CD4-positive, alpha-beta memory T cell (primary cell): ENCODE data around the gene PRDX1. TPM values are rescaled to one million over a fixed set of nuclear protein-coding genes. Genes with fewer than 3 reads are reported as not detected.
"Not testable (repeated sequence)": the region's sequence is repeated elsewhere in the genome, so short reads cannot be mapped to it uniquely, and the experiment has no call there.

ENCODE experiments used
- CTCF ChIA-PET: fragments of 350-600 bp; sonication (Branson Sonifier 250); formaldehyde crosslinking; loops from one replicate; lab custom pipeline; 2021; ENCODE audit warnings: inconsistent platforms; ENCODE audit not compliant: partially characterized antibody; lab: Charles Lee
- POLR2A ChIA-PET: fragments of 350-600 bp; sonication (Branson Sonifier 250); formaldehyde crosslinking; loops from one replicate; lab custom pipeline; 2021; ENCODE audit not compliant: partially characterized antibody; lab: Charles Lee
- DNase-seq, 5 donors: peaks; one replicate each; pipeline versions ENCODE4 v3.0.0 to v3.0.0-alpha.2; 2020 to 2022; ENCODE audit warnings: mixed read lengths in 1 of 5
- H3K27ac ChIP-seq: one replicate; pipeline ENCODE4 v1.7.0; 2013; ENCODE audit warnings: low read depth, low read length
- H3K27me3 ChIP-seq: 2 replicates; pipeline ENCODE4 v1.7.0; 2013; ENCODE audit warnings: mild to moderate bottlenecking, low read length, moderate library complexity; ENCODE audit not compliant: insufficient read depth
- H3K36me3 ChIP-seq: 2 replicates; pipeline ENCODE4 v1.7.0; 2013; ENCODE audit warnings: mild to moderate bottlenecking, low read length, moderate library complexity; ENCODE audit not compliant: insufficient read depth
- H3K4me1 ChIP-seq: 2 replicates; pipeline ENCODE4 v1.7.0; 2013; ENCODE audit warnings: mild to moderate bottlenecking, low read length, moderate library complexity; ENCODE audit not compliant: insufficient read depth
- H3K4me3 ChIP-seq, 2 donors: one replicate each; pipeline ENCODE4 v1.7.0; 2013; ENCODE audit warnings: low read length in 2 of 2, mild to moderate bottlenecking in 1 of 2
- H3K9me3 ChIP-seq, 2 donors: one replicate each; pipeline ENCODE4 v1.7.0; 2013; ENCODE audit warnings: low read length in 2 of 2, control low read depth in 1 of 2; ENCODE audit not compliant: control insufficient read depth in 1 of 2
- H3K27ac Mint-ChIP-seq, 7 donors: one replicate each; pipeline ENCODE4 v1.8.0; 2020 to 2021; ENCODE audit warnings: mixed read lengths in 7 of 7, mild to moderate bottlenecking in 6 of 7, inconsistent platforms in 3 of 7, moderate library complexity in 3 of 7
- H3K27me3 Mint-ChIP-seq, 2 donors: one replicate each; pipeline ENCODE4 v1.8.0; 2020 to 2021; ENCODE audit warnings: mixed read lengths in 2 of 2
- H3K36me3 Mint-ChIP-seq, 2 donors: one replicate each; pipeline ENCODE4 v1.8.0; 2020 to 2021; ENCODE audit warnings: mixed read lengths in 2 of 2, inconsistent platforms in 1 of 2, mild to moderate bottlenecking in 1 of 2
- H3K4me1 Mint-ChIP-seq, 4 donors: one replicate each; pipeline ENCODE4 v1.8.0; 2020 to 2021; ENCODE audit warnings: mixed read lengths in 4 of 4, mild to moderate bottlenecking in 1 of 4
- H3K4me3 Mint-ChIP-seq, 8 donors: one replicate each; pipeline ENCODE4 v1.8.0; 2020 to 2021; ENCODE audit warnings: mixed read lengths in 8 of 8, mild to moderate bottlenecking in 7 of 8, moderate library complexity in 6 of 8, inconsistent platforms in 3 of 8
- H3K9me3 Mint-ChIP-seq, 8 donors: one replicate each; pipeline ENCODE4 v1.8.0; 2020 to 2021; ENCODE audit warnings: mixed read lengths in 8 of 8, mild to moderate bottlenecking in 5 of 8, inconsistent platforms in 3 of 8, moderate library complexity in 1 of 8
- intact Hi-C: fragments of 100-400 bp; cut with micrococcal nuclease; formaldehyde crosslinking; loops from one replicate; pipeline ENCODE4 v1.15.1; 2023
- polyA plus RNA-seq, 2 donors: library from polyadenylated mRNA; unstranded; fragments of 300-500 nt; fragmentation: Illumina TruSeq; gene quantifications; one replicate each; pipeline ENCODE4 v1.2.3, GENCODE V29; 2021
- total RNA-seq, 2 experiments: library from RNA; stranded (reverse); gene quantifications; one replicate each; pipeline ENCODE4 v1.2.3, GENCODE V29; 2021

Gene PRDX1
- total and polyA plus RNA-seq, 4 experiments from 2014 or later = 130 to 288 (median 197) TPM

DNA sequence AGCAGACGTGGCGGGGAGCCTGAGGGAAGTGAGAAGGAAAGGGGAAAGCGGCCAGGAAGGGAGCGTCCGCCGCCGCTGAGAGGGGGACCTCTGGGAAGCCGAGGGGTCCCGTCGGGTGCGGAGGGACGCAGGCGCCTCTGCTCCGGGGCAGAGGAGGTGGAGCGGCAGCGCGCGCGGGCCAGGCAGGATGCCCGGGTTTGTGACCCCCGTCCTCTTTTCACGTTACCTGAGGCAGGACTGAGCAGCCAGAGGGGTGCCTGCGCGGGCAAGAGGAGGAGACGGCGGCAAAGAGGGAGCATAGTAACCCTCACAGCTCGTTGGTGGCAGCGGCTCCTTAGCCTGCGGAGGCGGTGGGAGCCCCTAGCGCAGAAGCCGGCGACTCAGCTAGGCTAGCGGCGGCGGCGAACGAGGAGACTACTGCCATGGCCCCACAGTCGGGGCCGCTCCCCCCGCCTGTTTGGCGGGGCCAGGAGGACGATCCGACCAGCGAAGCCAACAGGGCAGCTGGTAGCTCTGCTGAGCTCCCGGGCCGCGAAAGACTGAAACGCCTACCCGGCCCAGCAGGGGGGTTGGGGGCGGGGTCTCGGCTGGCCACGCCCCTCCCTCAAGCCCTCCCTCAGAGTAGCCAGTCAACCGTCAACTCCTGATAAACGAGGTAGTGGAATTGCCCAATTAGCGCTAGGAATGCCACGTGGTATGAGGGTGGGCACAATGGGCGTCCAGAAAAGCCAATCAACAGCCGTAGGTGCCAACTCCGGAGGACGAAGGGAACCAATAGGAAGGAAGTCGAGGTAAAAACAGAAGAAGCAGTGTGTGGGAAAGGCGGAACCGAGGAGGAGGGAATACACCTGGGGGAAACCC, 30.8 kb downstream of the PRDX1 start, which contains the start of gene TESK2:
Gene TESK2, minus strand, starts transcription at position 538 of the 861 bp plus-strand sequence. CDS start 33,378 bp downstream, outside the sequence.
- Histone ChIP-seq H3K4me1 (peaks cover 22% of the 10 kb centered on the region), H3K9me3 (no peaks in the 10 kb centered on the region), H3K27ac (peak within 1 kb of the TSS; percentile 68), H3K4me3 (peak within 1 kb of the TSS; percentile 71 to 79), H3K27me3 (no peaks in the 10 kb centered on the region), H3K36me3 (no peaks in the 10 kb centered on the region)
- H3K27me3 Mint-ChIP-seq = no peaks in the 10 kb centered on the region
- intact Hi-C loops = loop anchor here (1.0 to 10.0 kb wide), 8 partner anchors 9 to 759 kb away; partner anchors contain the start of genes BEST4, CCDC163, EIF2B3 and MMACHC
- no peak within 1 kb of the TSS for H3K4me3 Mint-ChIP-seq
- H3K4me1 Mint-ChIP-seq = peaks cover 5 to 13% (median 10%) of the 10 kb centered on the region in 4 donors
- DNase-seq = peak; percentile 97 to 100 (median 99)
- no peaks in the 10 kb centered on the region for H3K9me3 Mint-ChIP-seq
- H3K27ac Mint-ChIP-seq = no peak within 1 kb of the TSS
- ChIA-PET CTCF (interaction anchor here (0.6 to 8.7 kb wide), 15 partner anchors 10 to 775 kb away, joined by 3 to 159 read pairs (median 25); partner anchors contain the start of genes CCDC163, EIF2B3, HECTD3 and MMACHC), POLR2A (interaction anchor here (0.8 to 6.6 kb wide), 21 partner anchors 10 to 769 kb away, joined by 3 to 53 read pairs (median 5); partner anchors contain the start of genes AKR1A1, CCDC163, EIF2B3 and GPBP1L1)
- peaks cover 0 to under 1% of the 10 kb centered on the region in 2 donors for H3K36me3 Mint-ChIP-seq

- H3K36me3 ChIP-seq = no peaks in the 10 kb centered on the region
- ChIA-PET POLR2A (interaction anchor here (1.0 to 6.6 kb wide), 11 partner anchors 10 to 759 kb away, joined by 3 to 53 read pairs (median 16); partner anchors contain the start of genes AKR1A1, CCDC163, GPBP1L1 and HECTD3), CTCF (interaction anchor here (0.6 to 8.7 kb wide), 10 partner anchors 10 to 478 kb away, joined by 3 to 159 read pairs (median 42); partner anchors contain the start of genes CCDC163, HECTD3, MMACHC and MUTYH)
- H3K9me3 ChIP-seq = no peaks in the 10 kb centered on the region
- intact Hi-C loops = loop anchor here (5.0 to 10.0 kb wide), 4 partner anchors 285 to 758 kb away; partner anchors contain the start of genes BEST4, PLK3, RNU5D-1 and ZSWIM5
- no peaks in the 10 kb centered on the region for H3K27me3 ChIP-seq
- H3K27ac Mint-ChIP-seq = no peak overlapping the region
- peaks cover 22% of the 10 kb centered on the region for H3K4me1 ChIP-seq
- H3K36me3 Mint-ChIP-seq = no peaks in the 10 kb centered on the region
- H3K4me1 Mint-ChIP-seq = peaks cover 5 to 13% (median 10%) of the 10 kb centered on the region in 4 donors
- H3K27me3 Mint-ChIP-seq = no peaks in the 10 kb centered on the region
- DNase-seq = peak in 1 of 5 donors; percentile 22
- H3K4me3 ChIP-seq = peak overlapping the region; percentile 71 to 79
- peak overlapping the region; percentile 68 for H3K27ac ChIP-seq
- H3K9me3 Mint-ChIP-seq = no peaks in the 10 kb centered on the region
- H3K4me3 Mint-ChIP-seq = no peak overlapping the region
Measured at GRCh38 chr1:45490121-45490625, 31.5 kb downstream of the PRDX1 start.

DNA sequence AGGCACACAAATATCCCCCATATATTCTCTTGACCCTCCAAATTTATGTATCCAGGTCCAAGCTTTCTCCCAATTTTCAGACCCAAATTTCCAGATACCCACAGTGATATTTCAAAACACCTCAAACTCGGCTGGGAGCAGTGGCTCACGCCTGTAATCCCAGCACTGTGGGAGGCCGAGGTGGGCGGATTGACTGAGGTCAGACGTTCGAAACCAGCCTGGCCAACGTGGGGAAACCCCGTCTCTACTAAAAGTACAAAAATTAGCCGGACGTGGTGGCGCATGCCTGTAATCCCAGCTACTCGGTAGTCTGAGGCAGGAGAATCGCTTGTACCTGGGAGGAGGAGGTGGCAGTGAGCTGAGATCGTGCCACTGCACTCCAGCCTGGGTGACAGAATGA, 32.3 kb downstream of the PRDX1 start:
- intact Hi-C loops, H3K4me3 Mint-ChIP-seq, H3K4me3 ChIP-seq, H3K27ac ChIP-seq, H3K27me3 ChIP-seq, H3K36me3 ChIP-seq, H3K36me3 Mint-ChIP-seq, H3K27me3 Mint-ChIP-seq, DNase-seq, H3K9me3 Mint-ChIP-seq, H3K9me3 ChIP-seq: not testable (repeated sequence)
- H3K4me1 ChIP-seq = peaks cover 22% of the 10 kb centered on the region
- ChIA-PET POLR2A (interaction anchor here (2.6 to 6.6 kb wide), 5 partner anchors 11 to 186 kb away, joined by 16 to 53 read pairs (median 43); partner anchors contain the start of genes CCDC163, MMACHC, MUTYH and NASP), CTCF (interaction anchor here (0.6 to 8.7 kb wide), 6 partner anchors 11 to 477 kb away, joined by 3 to 122 read pairs (median 50); partner anchors contain the start of genes CCDC163, HECTD3, MMACHC and MUTYH)
- H3K27ac Mint-ChIP-seq = peak overlapping the region in 6 of 7 donors; percentile 13 to 75 (median 42)
- peaks cover 5 to 13% (median 10%) of the 10 kb centered on the region in 4 donors for H3K4me1 Mint-ChIP-seq

- ChIA-PET POLR2A (interaction anchor here (0.6 to 6.6 kb wide), 3 partner anchors 33 to 149 kb away, joined by 3 to 53 read pairs (median 53); partner anchors contain the start of genes MUTYH, PRDX1 and TOE1), CTCF (interaction anchor here (0.6 to 8.7 kb wide), 5 partner anchors 12 to 477 kb away, joined by 3 to 122 read pairs (median 40); partner anchors contain the start of genes CCDC163, HECTD3, MMACHC and UROD)
- Histone ChIP-seq H3K27me3 (no peaks in the 10 kb centered on the region), H3K4me1 (peaks cover 22% of the 10 kb centered on the region), H3K36me3 (no peaks in the 10 kb centered on the region), H3K27ac (no peak overlapping the region), H3K4me3 (no peak overlapping the region), H3K9me3 (no peaks in the 10 kb centered on the region)
- intact Hi-C loops = no loop called here
- Mint-ChIP-seq H3K36me3 (no peaks in the 10 kb centered on the region), H3K4me3 (no peak overlapping the region), H3K4me1 (peaks cover 5 to 13% (median 10%) of the 10 kb centered on the region in 4 donors), H3K9me3 (no peaks in the 10 kb centered on the region), H3K27ac (peak overlapping the region in 6 of 7 donors; percentile 13 to 75 (median 42)), H3K27me3 (no peaks in the 10 kb centered on the region)
- DNase-seq = no peak
Measured at GRCh38 chr1:45488666-45489377, 32.9 kb downstream of the PRDX1 start.

DNA sequence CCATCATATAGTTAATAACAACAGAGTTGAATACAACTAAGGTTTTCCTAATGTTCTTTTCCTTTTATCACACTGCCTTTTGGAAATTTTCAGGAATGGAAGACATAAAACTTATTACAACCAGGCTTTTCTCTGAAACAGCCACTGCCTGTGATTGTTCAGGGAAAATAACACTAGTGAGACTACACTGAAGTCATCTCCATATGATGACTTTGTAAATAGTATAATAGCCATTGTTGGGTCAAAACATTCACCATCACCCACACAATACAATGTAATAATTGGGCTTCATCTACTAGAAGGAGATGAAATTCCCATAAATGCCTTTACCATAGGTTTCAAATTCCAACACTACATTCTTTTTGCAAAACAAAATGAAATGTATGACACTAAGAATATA, 35.7 kb downstream of the PRDX1 start:
- POLR2A ChIA-PET = no interaction called here

GRCh38 chr1:45479039-45479748, 42.5 kb downstream of the PRDX1 start:
- Histone ChIP-seq H3K4me3 (no peak overlapping the region), H3K9me3 (no peaks in the 10 kb centered on the region), H3K27me3 (no peaks in the 10 kb centered on the region), H3K4me1 (no peaks in the 10 kb centered on the region), H3K27ac (no peak overlapping the region), H3K36me3 (no peaks in the 10 kb centered on the region)
- ChIA-PET POLR2A (no interaction called here), CTCF (interaction anchor here (1.2 kb wide), 1 partner anchor 14 kb away, joined by 4 read pairs; no protein-coding TSS in a partner anchor)
- Mint-ChIP-seq H3K4me3 (no peak overlapping the region), H3K9me3 (no peaks in the 10 kb centered on the region), H3K36me3 (no peaks in the 10 kb centered on the region), H3K27me3 (no peaks in the 10 kb centered on the region), H3K4me1 (peaks cover 0 to 4% (median 1%) of the 10 kb centered on the region in 4 donors), H3K27ac (peak overlapping the region in 1 of 7 donors; percentile 42)
- intact Hi-C loops = no loop called here
- no peak for DNase-seq

More for the DNA sequence above, 35.7 kb downstream of the PRDX1 start:
- Histone ChIP-seq H3K27me3 (no peaks in the 10 kb centered on the region), H3K9me3 (no peaks in the 10 kb centered on the region), H3K36me3 (no peaks in the 10 kb centered on the region), H3K4me3 (no peak overlapping the region), H3K27ac (no peak overlapping the region), H3K4me1 (peaks cover 16% of the 10 kb centered on the region)
- Mint-ChIP-seq H3K4me3 (no peak overlapping the region), H3K4me1 (peaks cover 0 to 10% (median 6%) of the 10 kb centered on the region in 4 donors), H3K9me3 (no peaks in the 10 kb centered on the region), H3K27me3 (no peaks in the 10 kb centered on the region), H3K27ac (peak overlapping the region in 1 of 7 donors; percentile 8), H3K36me3 (no peaks in the 10 kb centered on the region)
- CTCF ChIA-PET = interaction anchor here (0.6 kb wide), 1 partner anchor 32 kb away, joined by 3 read pairs; no protein-coding TSS in a partner anchor
- DNase-seq = no peak
- intact Hi-C loops = no loop called here
